H1 (cell line): ENCODE data around the gene FBXL17. TPM values are rescaled to one million over a fixed set of nuclear protein-coding genes. Genes with fewer than 3 reads are reported as not detected.

Source experiments
- CTCF ChIA-PET: fragments of 300-600 bp; sonication (Branson Sonifier 250); formaldehyde crosslinking; loops from one replicate; lab custom pipeline; 2021; ENCODE audit not compliant: partially characterized antibody; lab: Charles Lee
- POLR2A ChIA-PET: fragments of 300-600 bp; sonication (Branson Sonifier 250); formaldehyde crosslinking; loops from one replicate; lab custom pipeline; 2021; ENCODE audit warnings: inconsistent platforms; ENCODE audit not compliant: partially characterized antibody; lab: Charles Lee
- DNase-seq, 2 experiments: peaks; one replicate each; pipeline versions ENCODE4 v3.0.0 to v3.0.0-alpha.2; 2010 to 2022; ENCODE audit warnings: low spot score in 2 of 2, low read depth in 1 of 2, mixed read lengths in 1 of 2
- FAIRE-seq: peaks from 2 replicates; lab custom pipeline; 2011; peaks lifted over from hg19 to GRCh38; lab: Jason Lieb, UNC
- H2AFZ ChIP-seq: 2 replicates; pipeline ENCODE4 v1.8.1; 2012; ENCODE audit warnings: low read length, inconsistent platforms
- H2AK5ac ChIP-seq: 2 replicates; pipeline ENCODE4 v1.6.1; 2013; ENCODE audit warnings: low read depth, low read length
- H2BK120ac ChIP-seq: replicated peaks from 2 replicates; pipeline ENCODE3; 2013; ENCODE audit warnings: low read depth, low read length, inconsistent platforms
- H2BK12ac ChIP-seq: 2 replicates; pipeline ENCODE4 v1.6.1; 2013; ENCODE audit warnings: low read depth, low read length
- H2BK15ac ChIP-seq: 2 replicates; pipeline ENCODE4 v1.6.1; 2013; ENCODE audit warnings: low read length
- H2BK20ac ChIP-seq: 2 replicates; pipeline ENCODE4 v1.6.1; 2013; ENCODE audit warnings: low read length
- H2BK5ac ChIP-seq: 2 replicates; pipeline ENCODE4 v1.6.1; 2013; ENCODE audit warnings: low read depth, low read length
- H3K14ac ChIP-seq: 2 replicates; pipeline ENCODE4 v1.6.1; 2013; ENCODE audit warnings: inconsistent platforms; ENCODE audit not compliant: insufficient read length
- H3K18ac ChIP-seq: 2 replicates; pipeline ENCODE4 v1.6.1; 2013; ENCODE audit warnings: low read length; ENCODE audit errors: extremely low read depth
- H3K23ac ChIP-seq: 2 replicates; pipeline ENCODE4 v1.6.1; 2013; ENCODE audit warnings: inconsistent platforms; ENCODE audit not compliant: insufficient read length
- H3K23me2 ChIP-seq: 2 replicates; pipeline ENCODE4 v1.6.1; 2013; ENCODE audit warnings: low read depth, low read length
- H3K27ac ChIP-seq: 2 replicates; pipeline ENCODE4 v1.6.1; 2011; ENCODE audit warnings: low read depth, low read length, inconsistent platforms
- H3K27me3 ChIP-seq, 4 experiments: replicated peaks in 1 of 4; 1 replicate in 1 of 4; 2 replicates in 3 of 4; pipeline versions ENCODE4 v1.6.1 to v1.8.1; 2011 to 2013; ENCODE audit warnings: low read length in 3 of 4, mild to moderate bottlenecking in 3 of 4, inconsistent platforms in 2 of 4, mixed read lengths in 2 of 4, moderate library complexity in 1 of 4; ENCODE audit not compliant: control insufficient read depth in 3 of 4, insufficient read depth in 3 of 4; ENCODE audit errors: extremely low read depth in 1 of 4
- H3K36me3 ChIP-seq, 4 experiments: 2 replicates each; pipeline versions ENCODE4 v1.6.1 to v1.8.1; 2011 to 2013; ENCODE audit warnings: mild to moderate bottlenecking in 4 of 4, low read length in 3 of 4, moderate library complexity in 2 of 4, control low read depth in 1 of 4, inconsistent platforms in 1 of 4; ENCODE audit not compliant: insufficient read depth in 4 of 4, control insufficient read depth in 2 of 4
- H3K4ac ChIP-seq: replicated peaks from 2 replicates; pipeline ENCODE3; 2013; ENCODE audit warnings: low read length, low read depth, mixed read lengths, inconsistent platforms; ENCODE audit not compliant: insufficient read length
- H3K4me1 ChIP-seq, 4 experiments: replicated peaks in 1 of 4; 1 replicate in 1 of 4; 2 replicates in 3 of 4; pipeline versions ENCODE4 v1.6.1 to v1.8.1; 2011 to 2013; ENCODE audit warnings: low read length in 3 of 4, inconsistent platforms in 2 of 4, mixed read lengths in 1 of 4; ENCODE audit not compliant: insufficient read depth in 4 of 4, control insufficient read depth in 3 of 4
- H3K4me2 ChIP-seq, 2 experiments: 2 replicates each; pipeline versions ENCODE4 v1.6.1 to v1.8.1; 2011 to 2013; ENCODE audit warnings: low read depth in 2 of 2, low read length in 2 of 2, control low read depth in 1 of 2, inconsistent platforms in 1 of 2, mild to moderate bottlenecking in 1 of 2; ENCODE audit not compliant: insufficient read depth in 1 of 2
- H3K4me3 ChIP-seq, 4 experiments: fragments of 200-600, 300-600 bp in 1 of 4; sonication (generic), shearing (Covaris generic), sonication (Bioruptor Twin) in 1 of 4; 2 replicates each; pipeline versions ENCODE4 v1.5.1 to v1.8.1; 2011 to 2016; ENCODE audit warnings: low read length in 4 of 4, low read depth in 3 of 4, control low read depth in 2 of 4, inconsistent platforms in 2 of 4, mild to moderate bottlenecking in 2 of 4, mixed read lengths in 1 of 4, moderate library complexity in 1 of 4; ENCODE audit not compliant: insufficient read depth in 2 of 4; ENCODE audit errors: extremely low read depth in 1 of 4
- H3K56ac ChIP-seq: replicated peaks from 2 replicates; pipeline ENCODE3; 2013; ENCODE audit warnings: low read depth, mild to moderate bottlenecking, mixed read lengths, low read length, inconsistent platforms; ENCODE audit not compliant: insufficient read length
- H3K79me1 ChIP-seq: 2 replicates; pipeline ENCODE4 v1.6.1; 2013; ENCODE audit warnings: low read depth, low read length, control low read depth
- H3K79me2 ChIP-seq, 2 experiments: 2 replicates each; pipeline versions ENCODE4 v1.6.1 to v1.8.1; 2012 to 2013; ENCODE audit warnings: low read length in 2 of 2, mild to moderate bottlenecking in 2 of 2, inconsistent platforms in 1 of 2; ENCODE audit not compliant: insufficient read depth in 2 of 2, control insufficient read depth in 1 of 2
- H3K9ac ChIP-seq, 4 experiments: replicated peaks in 1 of 4; 1 replicate in 1 of 4; 2 replicates in 3 of 4; pipeline versions ENCODE4 v1.6.1 to v1.8.1; 2011 to 2013; ENCODE audit warnings: low read depth in 3 of 4, low read length in 3 of 4, control low read depth in 2 of 4, mild to moderate bottlenecking in 2 of 4, moderate library complexity in 2 of 4, inconsistent platforms in 1 of 4; ENCODE audit errors: extremely low read depth in 1 of 4
- H3K9me3 ChIP-seq, 2 experiments: 2 replicates each; pipeline versions ENCODE4 v1.6.1 to v1.8.1; 2012 to 2013; ENCODE audit warnings: mild to moderate bottlenecking in 2 of 2, moderate library complexity in 2 of 2, control low read depth in 1 of 2, inconsistent platforms in 1 of 2, low read depth in 1 of 2, low read length in 1 of 2, mixed read lengths in 1 of 2; ENCODE audit not compliant: insufficient read depth in 2 of 2
- H4K20me1 ChIP-seq, 2 experiments: replicated peaks in 1 of 2; 2 replicates each; pipeline versions ENCODE3 to v1.8.1; 2011 to 2013; ENCODE audit warnings: inconsistent platforms in 2 of 2, low read length in 2 of 2, mild to moderate bottlenecking in 1 of 2; ENCODE audit not compliant: insufficient read depth in 2 of 2, control insufficient read depth in 1 of 2
- H4K5ac ChIP-seq: 2 replicates; pipeline ENCODE4 v1.6.1; 2013; ENCODE audit warnings: low read length, low read depth, mixed read lengths, inconsistent platforms; ENCODE audit not compliant: insufficient read length
- H4K8ac ChIP-seq: 2 replicates; pipeline ENCODE4 v1.8.0; 2013; ENCODE audit warnings: mild to moderate bottlenecking, moderate library complexity, low read length, inconsistent platforms; ENCODE audit not compliant: insufficient read depth; ENCODE audit errors: extremely low read depth
- H4K91ac ChIP-seq: replicated peaks from 2 replicates; pipeline ENCODE3; 2013; ENCODE audit warnings: low read length, mixed read lengths, inconsistent platforms; ENCODE audit not compliant: insufficient read length
- ASH2L ChIP-seq: fragments of 200-600, 300-600 bp; sonication (generic); IDR thresholded peaks from one replicate; pipeline ENCODE4 v1.7.1; 2017; ENCODE audit warnings: low read length
- BRCA1 ChIP-seq: IDR thresholded peaks from 2 replicates; pipeline ENCODE4 v1.6.1; 2012; ENCODE audit warnings: low read depth, low read length, improper control_type of control experiment
- SP2 ChIP-seq: IDR thresholded peaks from 2 replicates; pipeline ENCODE4 v1.6.1; 2012; ENCODE audit warnings: mild to moderate bottlenecking, low read length, inconsistent platforms
- TCF12 ChIP-seq: IDR thresholded peaks from 2 replicates; pipeline ENCODE4 v1.6.1; 2011; ENCODE audit warnings: low read depth, mild to moderate bottlenecking, low read length
- polyA plus RNA-seq, 7 experiments: library from polyadenylated mRNA; depleted of rRNA in 3 of 7; stranded (reverse) in 5 of 7; unstranded in 2 of 7; fragments of >200 nt in 5 of 7; fragments of 200-250 nt in 2 of 7; gene quantifications; 1 replicate in 5 of 7; 2 replicates in 1 of 7; 4 replicates in 1 of 7; pipeline versions ENCODE4 v1.2.1 to v1.2.3, GENCODE V29; 2011 to 2013; ENCODE audit warnings: missing spikeins in 2 of 7, mixed read lengths in 2 of 7
- total RNA-seq: library from RNA; stranded (reverse); fragmentation: NEBNext Ultra II Directional; extraction: Animal tissue kit (Norgen Biotek cat#: 25700); gene quantifications from 2 replicates; pipeline ENCODE4 v1.2.1, GENCODE V29; 2021
- TF ChIP-seq, protein P1 (sequence below): IDR thresholded peaks from 2 replicates; pipeline ENCODE4 v1.6.1; 2012; ENCODE audit warnings: inconsistent platforms

Gene FBXL17
- total and polyA plus RNA-seq, 2 of the 8 experiments (the other 6 are each of a cell fraction or from before 2014, with no cell fraction given) = 0.35 to 4.3 TPM

DNA sequence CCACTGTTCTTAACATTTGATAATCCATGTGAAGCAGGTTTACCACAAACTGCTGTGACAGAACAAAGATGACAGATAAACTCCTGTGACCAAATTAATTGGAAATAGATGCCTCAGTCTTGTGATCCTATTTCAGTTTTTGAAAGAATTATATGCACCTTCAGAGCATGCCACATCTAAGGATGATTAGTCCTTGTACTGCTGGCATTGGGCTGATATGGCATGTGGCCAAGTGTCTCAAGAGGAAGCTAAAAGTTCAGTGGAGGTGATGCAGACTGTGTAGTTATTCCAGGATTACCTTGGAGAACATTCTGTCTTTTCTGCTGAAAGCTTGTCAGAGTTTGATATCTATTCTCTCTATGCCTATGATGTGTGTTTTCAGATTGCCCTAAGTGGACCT lies 396.8 kb downstream of the FBXL17 start:
- POLR2A ChIA-PET = no interaction called here
- Histone ChIP-seq H3K9me3 (no peaks in the 10 kb centered on the region), H3K23ac (no peak overlapping the region), H3K14ac (no peak overlapping the region), H3K4ac (no peak overlapping the region), H3K27ac (no peak overlapping the region), H3K79me2 (no peaks in the 10 kb centered on the region), H3K27me3 (no peaks in the 10 kb centered on the region), H2BK5ac (no peak overlapping the region), H4K8ac (no peak overlapping the region), H2AFZ (no peak overlapping the region), H2BK15ac (no peak overlapping the region), H3K36me3 (no peaks in the 10 kb centered on the region), H3K56ac (no peak overlapping the region), H4K91ac (no peak overlapping the region), H2AK5ac (no peak overlapping the region), H2BK20ac (no peak overlapping the region), H3K4me1 (no peaks in the 10 kb centered on the region), H3K4me3 (no peak overlapping the region), H4K20me1 (no peaks in the 10 kb centered on the region), H3K18ac (no peak overlapping the region), H3K4me2 (no peak overlapping the region), H4K5ac (no peak overlapping the region), H2BK120ac (peak overlapping the region; percentile 64), H3K79me1 (no peaks in the 10 kb centered on the region), H3K23me2 (no peaks in the 10 kb centered on the region), H3K9ac (no peak overlapping the region), H2BK12ac (no peak overlapping the region)
- DNase-seq (no peak), FAIRE-seq (peak; percentile 28)
- CTCF ChIA-PET = no interaction called here
- TF ChIP-seq SP2 = no peak
- TF ChIP-seq, protein P1, sequence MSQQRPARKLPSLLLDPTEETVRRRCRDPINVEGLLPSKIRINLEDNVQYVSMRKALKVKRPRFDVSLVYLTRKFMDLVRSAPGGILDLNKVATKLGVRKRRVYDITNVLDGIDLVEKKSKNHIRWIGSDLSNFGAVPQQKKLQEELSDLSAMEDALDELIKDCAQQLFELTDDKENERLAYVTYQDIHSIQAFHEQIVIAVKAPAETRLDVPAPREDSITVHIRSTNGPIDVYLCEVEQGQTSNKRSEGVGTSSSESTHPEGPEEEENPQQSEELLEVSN = no peak
- TF ChIP-seq ASH2L = no peak
- TF ChIP-seq BRCA1 = no peak
- no peak for TF ChIP-seq TCF12
